GM18520 (cell line): Measurements from ENCODE around the gene ZNF547.
A peak's percentile ranks its signal among the peaks of the same experiment; 100 is the strongest.
"Not testable (repeated sequence)": the region's sequence is repeated elsewhere in the genome, so short reads cannot be mapped to it uniquely, and the experiment has no call there.

Experiments used
- ATAC-seq: cut with Tn5 transposase; IDR thresholded peaks from one replicate; pipeline ENCODE4 v1.9.1; 2021; ENCODE audit not compliant: unreplicated experiment

ZNF547 gene

DNA sequence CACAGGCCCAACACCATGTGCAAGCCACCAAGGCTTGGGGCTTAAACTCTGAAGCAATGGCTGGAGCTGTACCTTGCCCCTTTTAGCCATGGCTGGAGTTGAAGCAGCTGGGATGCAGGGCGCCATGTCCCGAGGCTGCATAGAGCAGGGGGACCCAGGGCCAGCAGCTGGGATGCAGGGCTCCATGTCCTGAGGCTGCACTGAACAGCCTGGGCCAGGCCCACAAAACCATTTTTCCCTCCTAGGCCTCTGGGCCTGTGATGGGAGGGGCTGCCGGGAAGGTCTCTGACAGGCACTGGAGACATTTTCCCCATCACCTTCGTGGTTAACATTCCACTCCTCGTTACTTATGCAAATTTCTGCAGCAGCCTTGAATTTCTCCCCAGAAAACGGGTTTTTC lies 10.8 kb downstream of the ZNF547 start:
- ATAC-seq: no peak

GRCh38 chr19:57374647-57375046 lies 11.3 kb downstream of the ZNF547 start:
- not testable (repeated sequence) for ATAC-seq

GRCh38 chr19:57376151-57376550 lies 12.8 kb downstream of the ZNF547 start:
- ATAC-seq: no peak

DNA sequence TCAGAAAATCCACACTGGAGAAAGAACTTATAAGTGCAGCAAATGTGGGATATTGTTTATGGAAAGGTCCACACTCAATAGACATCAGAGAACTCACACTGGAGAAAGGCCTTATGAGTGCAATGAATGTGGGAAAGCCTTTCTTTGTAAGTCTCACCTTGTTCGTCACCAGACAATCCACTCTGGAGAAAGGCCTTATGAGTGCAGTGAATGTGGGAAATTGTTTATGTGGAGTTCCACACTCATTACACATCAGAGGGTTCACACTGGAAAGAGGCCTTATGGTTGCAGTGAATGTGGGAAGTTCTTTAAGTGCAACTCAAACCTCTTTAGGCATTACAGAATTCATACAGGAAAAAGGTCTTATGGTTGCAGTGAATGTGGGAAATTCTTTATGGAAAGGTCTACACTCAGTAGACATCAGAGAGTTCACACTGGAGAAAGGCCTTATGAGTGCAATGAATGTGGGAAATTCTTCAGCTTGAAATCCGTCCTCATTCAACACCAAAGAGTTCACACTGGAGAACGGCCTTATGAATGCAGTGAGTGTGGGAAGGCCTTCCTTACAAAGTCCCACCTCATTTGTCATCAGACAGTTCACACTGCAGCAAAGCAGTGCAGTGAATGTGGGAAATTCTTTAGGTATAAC lies 14.3 kb downstream of the ZNF547 start:
- no peak for ATAC-seq

DNA sequence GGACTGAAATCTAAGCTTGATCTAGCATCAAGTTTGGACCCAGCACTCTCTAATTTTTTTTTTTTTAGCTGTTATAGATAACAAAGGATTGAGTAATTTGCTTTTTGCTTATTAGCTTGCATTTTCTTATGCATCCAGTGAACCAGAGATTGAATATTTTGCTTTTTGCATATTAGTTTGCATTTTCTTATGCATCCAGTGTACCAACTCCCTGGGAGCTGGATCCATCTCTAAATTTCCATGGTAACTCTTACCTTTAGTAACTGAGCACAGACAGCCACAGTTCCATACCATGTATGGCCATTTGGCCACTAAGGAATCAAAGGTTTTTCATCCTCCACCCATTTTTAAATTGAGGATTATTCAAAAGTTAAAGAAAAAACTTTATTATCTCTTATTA lies 17.6 kb downstream of the ZNF547 start:
- ATAC-seq: no peak

DNA sequence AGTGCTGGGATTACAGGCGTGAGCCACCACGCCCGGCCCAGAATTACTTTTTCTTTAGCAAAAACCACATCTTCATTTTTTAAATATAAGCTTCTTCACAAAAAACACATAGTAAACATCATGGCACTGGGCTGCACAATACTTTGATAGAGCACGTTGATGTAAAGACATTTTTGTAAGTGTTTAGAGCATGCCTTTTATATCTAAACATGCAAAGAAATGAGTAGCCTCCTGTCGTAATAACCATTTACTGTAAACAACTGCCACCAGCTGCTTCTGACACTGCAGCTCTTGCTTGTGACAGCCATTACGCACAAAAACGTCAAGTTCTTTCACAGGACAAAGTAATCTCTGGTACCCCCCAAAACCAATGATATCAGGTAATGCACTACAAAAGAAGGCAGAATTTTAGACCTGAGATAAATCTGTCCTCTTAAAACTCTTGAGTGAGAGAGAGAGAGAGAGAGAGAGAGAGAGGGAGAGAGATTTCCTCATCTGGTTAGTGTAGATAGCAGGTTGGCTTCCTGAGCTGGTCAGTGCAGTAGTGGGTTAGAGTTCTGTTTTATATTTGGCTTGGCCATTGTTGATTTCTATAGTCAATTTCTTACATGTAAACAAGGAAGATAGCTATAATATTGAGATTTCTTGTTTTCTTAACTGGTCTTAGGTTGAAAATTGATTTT lies 19.6 kb downstream of the ZNF547 start:
- no peak for ATAC-seq

- ATAC-seq: no peak
These were observed 25.9 kb downstream of the ZNF547 start for GRCh38 chr19:57389194-57389729.

- ATAC-seq: peak; percentile 96
These were observed 26.6 kb downstream of the ZNF547 start, which contains the start of gene ZNF548 for GRCh38 chr19:57389730-57390598. TSS of gene ZNF548 (plus strand) at chr19:57389854. CDS start at chr19:57390100, 246 bp downstream.

DNA sequence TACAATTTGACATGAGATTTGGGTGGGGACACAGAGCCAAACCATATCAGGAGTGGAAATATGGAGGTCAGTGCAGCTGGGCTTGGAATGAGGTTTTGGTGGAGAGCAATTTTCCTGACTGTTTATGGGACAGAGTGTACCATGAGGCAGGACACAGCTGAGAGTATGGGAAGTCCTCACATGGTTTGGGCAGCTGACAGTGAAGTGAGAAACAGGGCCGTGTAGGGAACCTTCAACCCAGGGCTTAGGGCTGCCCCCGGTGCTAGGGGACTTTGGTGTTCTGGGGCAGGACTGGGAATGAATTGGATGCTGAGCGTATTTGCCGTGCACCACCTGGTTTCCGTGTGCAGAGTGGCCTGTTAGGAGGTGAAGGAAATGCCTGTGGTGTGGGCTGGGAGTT lies 32.4 kb downstream of the ZNF547 start:
- ATAC-seq: no peak

DNA sequence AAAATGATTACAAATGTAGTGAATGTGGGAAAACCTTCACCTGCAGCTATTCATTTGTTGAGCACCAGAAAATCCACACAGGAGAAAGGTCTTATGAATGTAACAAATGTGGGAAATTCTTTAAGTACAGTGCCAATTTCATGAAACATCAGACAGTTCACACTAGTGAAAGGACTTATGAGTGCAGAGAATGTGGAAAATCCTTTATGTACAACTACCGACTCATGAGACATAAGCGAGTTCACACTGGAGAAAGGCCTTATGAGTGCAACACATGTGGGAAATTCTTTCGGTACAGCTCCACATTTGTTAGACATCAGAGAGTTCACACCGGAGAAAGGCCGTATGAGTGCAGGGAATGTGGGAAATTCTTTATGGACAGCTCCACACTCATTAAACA lies 35.5 kb downstream of the ZNF547 start:
- ATAC-seq: no peak

DNA sequence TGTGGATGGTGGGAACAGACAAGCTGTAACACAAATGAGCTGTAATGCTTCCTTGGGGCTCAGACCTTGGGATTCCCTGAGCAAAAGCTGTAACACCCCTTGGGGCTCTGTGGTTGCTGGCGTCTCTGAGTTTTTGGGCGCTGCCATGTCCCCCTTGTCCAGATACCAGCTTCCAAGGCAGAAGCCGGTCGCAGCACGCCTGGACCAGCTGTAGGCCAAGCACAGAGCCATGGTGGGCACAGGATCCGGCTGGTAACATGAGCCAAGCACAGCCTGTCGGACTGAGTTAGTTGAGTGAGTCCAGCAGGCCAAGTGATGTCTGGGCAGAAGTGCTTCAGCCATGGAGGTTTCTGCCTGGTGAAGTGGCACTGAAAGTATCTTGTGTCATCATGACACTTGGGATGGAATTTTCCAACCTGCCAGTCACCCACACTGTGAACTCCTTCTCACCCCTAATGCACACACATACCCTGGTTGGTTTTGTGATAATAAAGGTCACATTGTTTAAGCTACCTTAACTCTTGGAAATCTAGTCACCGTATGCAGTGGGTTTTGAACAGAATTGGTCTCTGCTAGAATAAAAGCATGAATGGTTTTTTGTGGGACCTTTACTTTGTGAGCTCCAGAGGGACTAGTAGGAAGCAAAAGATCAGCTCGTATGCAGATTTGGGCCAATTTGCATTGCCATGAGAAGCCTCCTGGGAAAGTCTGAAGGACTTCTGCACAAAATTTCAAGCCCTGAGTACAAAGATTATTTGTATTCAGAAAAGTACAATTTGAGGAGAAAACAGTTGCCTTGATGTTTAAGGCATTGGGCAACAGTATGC lies 40.6 kb downstream of the ZNF547 start:
- no peak for ATAC-seq

DNA sequence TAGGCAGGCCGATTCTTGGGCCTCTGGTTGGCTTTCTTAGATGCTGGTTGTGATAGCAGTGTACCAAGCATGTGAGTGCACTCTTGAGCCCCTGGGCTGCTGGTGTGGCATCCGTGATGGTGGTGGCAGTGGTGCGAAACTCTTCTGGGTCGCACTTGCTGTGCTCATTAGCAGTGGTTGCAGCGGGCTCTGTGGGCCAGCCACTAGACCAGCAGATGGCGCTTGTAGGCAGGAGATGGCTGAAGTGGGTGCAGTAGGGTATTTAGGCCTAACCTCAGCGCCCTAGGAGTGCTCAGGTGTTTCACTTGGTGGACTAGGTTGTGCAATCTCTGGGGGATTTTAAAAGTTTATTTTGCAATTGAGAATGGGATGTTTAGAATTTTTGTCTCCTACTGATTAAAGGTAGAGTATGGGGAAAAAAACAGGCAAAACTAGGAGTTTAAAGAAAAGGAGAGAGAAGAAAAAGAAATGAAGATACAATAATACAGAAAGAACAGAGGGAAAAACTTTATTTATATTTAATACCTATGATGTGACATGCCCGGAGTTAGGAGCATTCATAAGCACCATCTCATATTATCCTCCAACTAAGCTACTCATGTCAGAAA lies 43.3 kb downstream of the ZNF547 start:
- no peak for ATAC-seq

GRCh38 chr19:57410877-57411671 lies 47.7 kb downstream of the ZNF547 start, which contains the start of gene ZNF17:
TSS of gene ZNF17 (plus strand) at chr19:57411161. CDS start at chr19:57413616, 2,455 bp downstream.
- peak; percentile 98 for ATAC-seq

- no peak for ATAC-seq
These were observed 56.1 kb downstream of the ZNF547 start for GRCh38 chr19:57419439-57419838.

DNA sequence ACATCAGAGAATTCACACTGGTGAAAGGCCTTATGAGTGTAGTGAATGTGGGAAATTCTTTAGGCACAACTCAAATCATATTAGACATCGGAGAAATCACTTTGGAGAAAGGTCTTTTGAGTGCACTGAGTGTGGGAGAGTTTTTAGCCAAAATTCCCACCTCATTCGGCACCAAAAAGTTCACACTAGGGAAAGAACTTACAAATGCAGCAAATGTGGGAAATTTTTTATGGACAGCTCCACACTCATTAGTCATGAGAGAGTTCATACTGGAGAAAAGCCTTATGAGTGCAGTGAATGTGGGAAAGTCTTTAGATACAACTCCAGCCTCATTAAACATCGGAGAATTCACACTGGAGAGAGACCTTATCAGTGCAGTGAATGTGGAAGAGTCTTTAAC lies 57.7 kb downstream of the ZNF547 start:
- ATAC-seq: no peak
